Measurements from ENCODE around the gene ANKRD13B.
"Not testable (repeated sequence)": the region's sequence is repeated elsewhere in the genome, so short reads cannot be mapped to it uniquely, and the experiment has no call there.

Gene ANKRD13B

GRCh38 chr17:29592850-29593551 is at the start of gene ANKRD13B:
TSS of gene ANKRD13B (plus strand) at chr17:29593132. CDS start at chr17:29593622, 490 bp downstream.
- peak; percentile 55 for FAIRE-seq
- DNase-seq (ENCODE audit: extremely low spot score, insufficient read length, low read depth) = no peak

GRCh38 chr17:29544066-29544465 is 48.9 kb upstream of the ANKRD13B start:
- FAIRE-seq (no peak), DNase-seq (ENCODE audit: extremely low spot score, insufficient read length, low read depth) (no peak)

DNA sequence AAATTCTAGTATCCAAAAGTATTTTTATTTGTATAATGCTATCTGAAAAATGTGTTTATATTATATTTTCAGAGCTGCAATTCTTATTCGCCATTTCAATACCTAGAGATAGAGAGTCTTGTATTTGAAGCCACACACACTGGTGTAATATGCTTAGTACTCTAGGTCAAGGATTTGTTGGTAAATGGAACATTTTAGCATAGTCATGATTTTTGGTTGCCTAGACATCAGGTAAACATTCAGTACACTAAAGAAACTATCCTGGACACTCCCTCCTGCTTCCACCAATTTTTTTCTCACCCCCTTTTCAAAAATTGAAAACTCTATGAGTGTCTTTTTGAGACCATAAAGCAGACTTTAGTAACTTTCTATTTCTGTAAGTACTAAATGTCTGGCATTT is 46.8 kb upstream of the ANKRD13B start:
- no peak for FAIRE-seq
- DNase-seq (ENCODE audit: extremely low spot score, insufficient read length, low read depth) = no peak

DNA sequence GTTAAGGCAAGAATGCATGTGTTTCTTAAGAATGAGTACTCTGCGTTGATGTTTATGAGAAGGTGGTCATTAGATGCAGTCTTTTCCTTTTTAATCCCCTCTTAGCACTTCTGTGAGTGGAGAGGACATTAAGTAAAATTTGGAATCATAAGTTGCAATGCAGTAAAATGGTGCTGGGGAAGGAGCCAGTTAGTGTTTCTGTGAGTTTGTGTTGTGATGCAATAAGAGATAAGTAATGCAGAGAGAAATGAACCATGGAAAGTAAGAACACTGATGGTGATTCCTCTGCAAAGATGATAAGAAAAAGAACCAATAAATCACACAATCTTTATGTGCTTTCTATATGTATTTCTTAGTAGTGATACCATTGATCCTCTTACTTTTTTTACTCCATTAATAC is 46.1 kb upstream of the ANKRD13B start:
- DNase-seq (ENCODE audit: extremely low spot score, insufficient read length, low read depth) = no peak
- FAIRE-seq = no peak

GRCh38 chr17:29549177-29549923 is 43.6 kb upstream of the ANKRD13B start:
- peak; percentile 80 for FAIRE-seq
- no peak for DNase-seq (ENCODE audit: extremely low spot score, insufficient read length, low read depth)

DNA sequence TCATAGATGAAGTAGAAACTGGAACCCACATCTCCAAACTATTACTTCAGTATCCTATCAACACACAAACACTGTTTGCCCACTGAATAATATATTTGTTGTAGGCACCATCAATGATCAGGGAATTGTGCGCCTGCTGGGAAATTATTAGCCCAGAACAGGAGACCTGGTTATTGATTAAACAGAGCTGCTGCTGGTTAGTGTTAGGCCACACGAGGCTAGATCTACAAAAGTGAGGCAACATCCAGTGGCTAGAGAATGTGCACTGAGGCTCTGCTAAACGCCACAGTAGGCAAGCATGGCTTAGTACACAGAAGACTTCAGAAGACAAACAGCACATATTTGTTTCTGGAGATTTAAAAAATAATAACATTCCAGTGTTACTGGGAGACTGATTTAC is 37.1 kb upstream of the ANKRD13B start:
- no peak for DNase-seq (ENCODE audit: extremely low spot score, insufficient read length, low read depth)
- FAIRE-seq = no peak

DNA sequence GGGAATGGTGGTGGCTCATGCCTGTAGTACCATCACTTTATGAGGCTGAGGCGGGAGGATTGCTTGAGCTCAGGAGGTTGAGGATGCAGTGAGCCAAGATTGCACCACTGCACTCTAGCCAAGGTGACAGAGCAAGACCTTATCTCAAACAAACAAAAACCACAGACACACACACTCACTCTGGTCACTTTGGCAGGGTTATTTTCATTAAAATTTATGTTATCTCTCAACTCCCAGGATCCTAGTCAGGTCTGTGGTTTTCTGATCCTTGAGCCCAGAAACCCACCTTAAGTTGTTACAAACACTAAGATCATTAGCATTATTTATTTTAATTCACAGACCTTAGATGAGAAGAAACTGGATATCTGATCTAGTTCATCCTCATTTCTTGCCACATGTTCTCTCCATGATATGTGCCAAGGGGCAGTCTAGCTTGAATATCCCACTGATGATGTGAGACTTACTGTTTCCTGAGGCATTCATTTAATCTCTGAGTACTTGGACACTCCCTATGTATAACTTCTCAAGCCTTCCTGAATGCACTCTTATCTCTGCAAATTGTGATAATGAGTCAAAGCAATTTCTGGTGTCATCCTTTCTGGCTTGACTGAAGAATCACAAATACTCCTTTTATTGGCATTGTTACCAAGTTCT is 35.7 kb upstream of the ANKRD13B start:
- no peak for FAIRE-seq
- no peak for DNase-seq (ENCODE audit: extremely low spot score, insufficient read length, low read depth)

- DNase-seq (ENCODE audit: extremely low spot score, insufficient read length, low read depth) (no peak), FAIRE-seq (peak; percentile 74)
Observed at GRCh38 chr17:29557739-29558116, 35.2 kb upstream of the ANKRD13B start.

DNA sequence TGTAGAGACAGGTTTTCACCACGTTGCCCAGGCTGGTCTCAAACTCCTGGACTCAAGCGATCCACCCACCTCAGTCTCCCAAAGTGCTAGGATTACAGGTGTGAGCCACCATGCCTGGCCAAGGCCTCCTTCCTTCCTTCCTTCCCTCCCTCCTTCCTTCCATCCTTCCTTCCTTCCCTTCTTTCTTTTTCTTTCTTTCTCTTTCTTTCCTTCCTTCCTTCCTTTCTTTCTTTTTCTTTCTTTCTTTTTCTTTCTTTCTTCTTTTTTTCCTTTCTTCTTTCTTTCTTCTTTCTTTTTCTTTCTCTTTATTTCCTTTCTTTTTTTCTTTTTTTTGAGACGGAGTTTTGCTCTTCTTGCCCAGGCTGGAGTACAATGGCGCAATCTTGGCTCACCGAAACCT is 34.8 kb upstream of the ANKRD13B start:
- FAIRE-seq; DNase-seq (ENCODE audit: extremely low spot score, insufficient read length, low read depth): not testable (repeated sequence)

- FAIRE-seq (peak; percentile 21), DNase-seq (ENCODE audit: extremely low spot score, insufficient read length, low read depth) (no peak)
Observed at GRCh38 chr17:29559640-29560039, 33.3 kb upstream of the ANKRD13B start.

- FAIRE-seq (peak; percentile 82), DNase-seq (ENCODE audit: extremely low spot score, insufficient read length, low read depth) (no peak)
Observed at GRCh38 chr17:29560316-29560715, 32.6 kb upstream of the ANKRD13B start.

DNA sequence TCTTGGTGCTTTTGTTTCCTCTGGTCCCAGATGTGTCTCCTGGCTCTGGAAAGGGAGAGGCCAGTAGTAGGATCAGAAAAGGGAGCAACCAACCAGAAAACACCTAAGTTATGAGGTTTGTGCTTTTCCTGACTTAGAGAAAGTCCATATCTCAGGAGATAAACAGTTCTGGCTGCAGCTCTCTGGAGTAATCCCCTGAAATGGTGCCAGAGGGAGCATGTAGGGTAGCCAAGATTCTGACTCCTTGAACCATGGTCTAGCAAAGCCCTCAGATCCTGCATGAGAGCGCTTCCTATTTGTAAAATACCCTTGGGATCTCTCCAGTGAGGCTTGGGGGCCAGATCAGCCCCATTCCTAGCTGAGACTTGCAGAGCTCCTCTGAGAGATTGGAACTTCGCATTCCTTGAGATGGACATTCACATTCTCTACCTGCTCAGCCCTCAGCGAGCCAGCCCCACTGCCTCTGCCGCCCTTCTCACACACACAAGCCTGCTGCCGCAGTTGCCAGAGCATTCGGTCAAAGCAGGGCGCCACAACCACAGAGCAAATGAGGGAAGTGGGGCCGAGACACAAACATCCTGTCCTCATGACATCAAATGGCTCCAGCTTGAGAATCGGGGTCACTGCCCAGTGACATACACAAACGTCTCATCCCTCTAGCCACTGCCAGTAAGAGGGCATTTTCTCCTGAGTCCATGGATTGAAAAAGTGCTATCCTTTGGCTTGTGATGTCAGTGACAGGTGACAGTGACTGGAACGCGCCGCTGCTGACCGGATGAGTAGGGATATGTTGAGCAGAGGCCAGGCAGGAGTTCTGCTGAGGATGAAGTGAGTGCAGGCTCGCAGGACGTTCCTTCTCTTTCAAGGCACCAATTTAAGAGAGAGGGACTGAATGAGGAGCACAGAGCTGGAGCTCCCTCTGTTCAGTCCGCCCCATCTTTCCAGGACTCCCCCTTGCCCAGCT is 31.1 kb upstream of the ANKRD13B start:
- FAIRE-seq = no peak

GRCh38 chr17:29562615-29563014 is 30.3 kb upstream of the ANKRD13B start:
- DNase-seq (ENCODE audit: extremely low spot score, insufficient read length, low read depth) (no peak), FAIRE-seq (no peak)

More for the DNA sequence above, 31.1 kb upstream of the ANKRD13B start:
- DNase-seq (ENCODE audit: extremely low spot score, insufficient read length, low read depth) = no peak

DNA sequence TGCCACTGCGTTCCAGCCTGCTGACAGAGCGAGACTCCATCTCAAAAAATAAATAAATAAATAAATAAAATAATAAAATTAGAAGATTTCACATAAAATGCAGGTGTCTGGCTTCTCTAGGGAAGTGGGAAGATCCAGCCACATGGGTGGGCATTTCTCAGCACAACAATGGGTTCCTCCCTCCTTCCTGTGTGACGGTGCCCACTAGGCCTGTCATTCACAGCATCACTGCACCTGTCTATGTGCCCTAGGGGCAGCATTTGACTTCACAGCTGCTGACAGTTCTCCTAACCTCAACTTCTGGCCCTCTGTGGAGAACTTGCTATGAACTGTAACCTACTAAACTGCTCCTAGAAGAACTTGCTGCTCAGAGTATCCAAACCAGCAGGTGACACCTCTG is 29.1 kb upstream of the ANKRD13B start:
- no peak for DNase-seq (ENCODE audit: extremely low spot score, insufficient read length, low read depth)
- FAIRE-seq = no peak

DNA sequence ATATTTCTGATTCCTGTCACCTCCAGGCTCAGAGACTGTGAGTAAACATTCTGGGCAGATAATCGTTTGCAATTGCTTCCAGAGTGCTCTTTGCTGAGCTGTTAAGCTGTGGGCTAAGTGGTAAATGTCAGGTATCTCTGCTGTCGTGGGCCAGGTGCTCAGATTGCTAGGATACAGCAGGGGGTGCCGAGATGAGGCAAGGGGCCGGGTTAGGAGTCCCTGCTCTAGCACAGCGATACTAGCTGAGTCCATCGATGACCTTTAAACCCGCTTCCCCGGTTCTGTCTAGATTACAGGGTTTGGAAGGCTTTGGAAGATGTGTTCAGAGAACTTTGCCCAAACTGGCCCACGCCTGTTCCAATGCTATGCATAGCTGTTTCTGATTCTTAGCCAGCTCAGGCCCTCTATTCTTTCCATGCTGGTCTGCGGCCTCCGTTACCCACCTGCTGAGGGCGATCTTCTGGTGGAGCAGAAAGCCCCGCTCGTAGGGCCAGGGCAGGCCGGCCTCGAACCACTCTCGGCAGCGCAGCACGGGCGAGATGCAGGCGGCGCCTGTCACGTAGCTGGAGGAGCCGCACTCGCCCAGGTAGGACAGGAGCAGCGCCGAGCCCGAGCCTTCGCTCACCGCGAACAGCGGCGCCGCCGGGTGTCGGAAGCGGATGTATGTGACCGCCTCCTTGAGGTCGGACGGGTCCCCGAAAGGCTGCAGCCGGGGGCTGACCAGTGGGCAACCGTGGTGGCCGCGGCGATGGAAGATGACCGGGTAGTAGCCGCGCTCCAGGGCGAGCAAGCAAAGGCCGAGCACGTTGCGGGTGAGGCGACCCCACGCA is 27.1 kb upstream of the ANKRD13B start:
- no peak for DNase-seq (ENCODE audit: extremely low spot score, insufficient read length, low read depth)
- peak; percentile 66 for FAIRE-seq

DNA sequence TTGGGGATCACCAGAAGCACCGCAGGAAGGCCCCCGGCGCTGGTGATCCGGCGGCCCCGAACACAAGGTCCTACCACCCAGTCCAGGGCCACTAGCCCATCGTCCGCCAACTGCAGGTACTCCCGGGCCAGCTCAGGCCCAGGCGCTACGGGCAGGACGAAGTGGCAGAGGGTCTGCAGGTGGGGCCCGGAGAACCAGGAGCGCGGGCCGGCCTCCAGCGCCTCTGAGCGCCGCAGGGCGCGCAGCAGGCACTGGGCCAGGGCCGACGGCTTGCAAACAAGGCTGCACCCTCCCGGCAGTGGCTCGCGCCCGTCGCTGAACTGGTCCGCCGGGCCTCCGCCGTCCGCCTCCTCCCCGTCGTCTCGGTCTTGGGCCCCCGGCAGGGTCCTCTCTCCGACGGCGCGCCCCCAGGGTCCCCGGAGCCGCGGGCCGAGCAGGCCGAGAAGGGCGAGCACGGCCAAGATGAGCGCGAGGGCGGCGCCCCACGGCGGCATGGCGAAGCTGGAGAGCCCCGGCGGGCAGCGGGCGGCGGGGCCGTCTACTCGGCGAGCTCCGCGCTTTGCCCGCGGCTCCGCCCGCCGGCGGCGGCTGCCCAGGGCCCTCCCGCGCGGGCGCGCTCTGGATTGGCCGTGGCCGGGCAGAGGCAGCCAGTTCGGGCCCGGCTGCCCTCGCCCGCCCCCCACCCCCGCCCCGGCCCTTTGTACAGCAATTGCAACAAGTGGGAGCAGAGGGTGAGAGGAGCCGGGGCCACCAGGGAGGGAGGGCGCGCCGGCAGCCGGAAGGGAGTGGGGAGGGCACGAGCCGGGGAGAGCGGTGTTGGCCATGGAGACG is 26.2 kb upstream of the ANKRD13B start, which contains the start of gene ABHD15:
Gene ABHD15, minus strand, starts transcription at position 565 of the 831 bp plus-strand sequence. Its CDS starts 71 bp downstream, at position 494.
- DNase-seq (ENCODE audit: extremely low spot score, insufficient read length, low read depth) (no peak), FAIRE-seq (no peak)

GRCh38 chr17:29567304-29567553 is 25.7 kb upstream of the ANKRD13B start:
- DNase-seq (ENCODE audit: extremely low spot score, insufficient read length, low read depth) = no peak
- FAIRE-seq = no peak

GRCh38 chr17:29567554-29568330 is 25.2 kb upstream of the ANKRD13B start:
- DNase-seq (ENCODE audit: extremely low spot score, insufficient read length, low read depth) (no peak), FAIRE-seq (peak; percentile 86)
